Measurements from ENCODE around the gene CCDC159. TPM values are rescaled to one million over a fixed set of nuclear protein-coding genes. Genes with fewer than 3 reads are reported as not detected.
A peak's percentile ranks its signal among the peaks of the same experiment; 100 is the strongest.

The CCDC159 gene
- total and polyA plus RNA-seq, 2 of the 13 experiments (the other 11 are each of a cell fraction or from before 2014, with no cell fraction given) = 1.7 to 6.3 TPM

GRCh38 chr19:11375143-11375948 is 29.0 kb downstream of the CCDC159 start (continued):
- TF ChIP-seq ZNF367 (CRISPR knock-in tag; IDR thresholded peaks at IDR 0.05; ENCODE audit: borderline replicate concordance) (no peak), KDM6A (CRISPR knock-in tag; IDR thresholded peaks at IDR 0.05; ENCODE audit: low read depth) (no peak), ZFP62 (CRISPR knock-in tag; IDR thresholded peaks at IDR 0.05) (no peak), TBP (CRISPR knock-in tag; IDR thresholded peaks at IDR 0.05) (no peak), HMGXB4 (CRISPR knock-in tag; IDR thresholded peaks at IDR 0.05; ENCODE audit: borderline replicate concordance in 1 of 2, low read depth in 1 of 2) (peak; percentile 42 to 48; a peak in 2 of 4 replicates), ZNF331 (CRISPR knock-in tag; IDR thresholded peaks at IDR 0.05) (no peak), DMAP1 (CRISPR knock-in tag; IDR thresholded peaks at IDR 0.05) (no peak), PLSCR1 (CRISPR knock-in tag; IDR thresholded peaks at IDR 0.05; ENCODE audit: borderline replicate concordance) (no peak), ZNF841 (CRISPR knock-in tag; IDR thresholded peaks at IDR 0.05; ENCODE audit: borderline replicate concordance) (no peak), ZNF556 (CRISPR knock-in tag; IDR thresholded peaks at IDR 0.05; ENCODE audit: borderline replicate concordance) (no peak; the same call in 1 of the 2 replicates), MAF1 (CRISPR knock-in tag; IDR thresholded peaks at IDR 0.05; ENCODE audit: borderline replicate concordance) (no peak), ZIK1 (CRISPR knock-in tag; IDR thresholded peaks at IDR 0.05; ENCODE audit: borderline replicate concordance, low read depth) (no peak), CHD4 (IDR thresholded peaks at IDR 0.05; ENCODE audit: borderline replicate concordance, low read length) (no peak), MLLT10 (CRISPR knock-in tag; IDR thresholded peaks at IDR 0.05) (no peak), PHF21A (CRISPR knock-in tag; IDR thresholded peaks at IDR 0.05) (peak; percentile 17; the same call in 1 of the 2 replicates), ZNF101 (CRISPR knock-in tag; IDR thresholded peaks at IDR 0.05; ENCODE audit: borderline replicate concordance, low read depth) (no peak), ATF7 (IDR thresholded peaks at IDR 0.05) (no peak), ATF7 (CRISPR knock-in tag; IDR thresholded peaks at IDR 0.05) (peak; percentile 59; the same call in 1 of the 2 replicates), MAFK (conservative IDR thresholded peaks at IDR 0.05 in 1 of 2, IDR thresholded peaks at IDR 0.05 in 1 of 2; ENCODE audit: low read length in 2 of 2) (no peak), ZNF652 (CRISPR knock-in tag; IDR thresholded peaks at IDR 0.05; ENCODE audit: borderline replicate concordance, low read depth) (no peak; the same call in 1 of the 2 replicates), KLF9 (CRISPR knock-in tag; IDR thresholded peaks at IDR 0.05; ENCODE audit: low read depth) (no peak), MTF2 (CRISPR knock-in tag; IDR thresholded peaks at IDR 0.05; ENCODE audit: borderline replicate concordance) (no peak), MIER3 (CRISPR knock-in tag; IDR thresholded peaks at IDR 0.05; ENCODE audit: borderline replicate concordance) (no peak), PRMT3 (CRISPR knock-in tag; IDR thresholded peaks at IDR 0.05; ENCODE audit: borderline replicate concordance, low read depth) (peak; percentile 43; the same call in 1 of the 2 replicates), ZSCAN20 (CRISPR knock-in tag; IDR thresholded peaks at IDR 0.05; ENCODE audit: borderline replicate concordance) (no peak), ZNF576 (CRISPR knock-in tag; IDR thresholded peaks at IDR 0.05) (no peak), ZNF10 (CRISPR knock-in tag; IDR thresholded peaks at IDR 0.05; ENCODE audit: borderline replicate concordance, low read depth) (no peak), NR2F6 (IDR thresholded peaks at IDR 0.05) (peak; percentile 90), NR2F6 (CRISPR knock-in tag; IDR thresholded peaks at IDR 0.05) (peak; percentile 68), ZNF577 (CRISPR knock-in tag; IDR thresholded peaks at IDR 0.05; ENCODE audit: borderline replicate concordance, low read depth) (no peak), NFE2 (CRISPR knock-in tag; IDR thresholded peaks at IDR 0.05) (no peak)
